GM21360 (cell line): ENCODE measurements around the gene CDKN2AIP.
"Not testable (repeated sequence)": the region's sequence is repeated elsewhere in the genome, so short reads cannot be mapped to it uniquely, and the experiment has no call there.

Experiments used
- ATAC-seq: cut with Tn5 transposase; IDR thresholded peaks from one replicate; pipeline ENCODE4 v1.9.1; 2021; ENCODE audit warnings: mild to moderate bottlenecking, moderate library complexity; ENCODE audit not compliant: unreplicated experiment

Gene CDKN2AIP

DNA sequence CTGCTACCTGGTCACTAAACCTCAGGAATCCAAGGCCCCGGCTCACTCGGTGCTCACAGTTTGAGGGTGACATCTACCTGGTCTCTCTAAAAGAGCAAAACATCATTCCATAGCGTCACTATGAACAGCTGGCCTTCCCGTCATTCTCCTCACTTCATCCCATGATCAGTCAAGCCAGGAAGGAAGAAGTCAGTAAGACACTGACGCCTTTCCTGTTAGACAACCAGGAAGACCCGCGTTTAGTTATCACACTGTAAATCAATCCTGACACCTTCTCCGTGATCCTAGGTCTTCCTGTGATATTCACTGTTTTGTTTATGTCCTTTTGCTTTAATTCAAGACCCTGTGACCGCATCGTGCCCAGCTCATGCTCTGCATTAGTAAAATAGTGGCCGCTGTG, 31.6 kb upstream of the CDKN2AIP start:
- ATAC-seq, result no peak

DNA sequence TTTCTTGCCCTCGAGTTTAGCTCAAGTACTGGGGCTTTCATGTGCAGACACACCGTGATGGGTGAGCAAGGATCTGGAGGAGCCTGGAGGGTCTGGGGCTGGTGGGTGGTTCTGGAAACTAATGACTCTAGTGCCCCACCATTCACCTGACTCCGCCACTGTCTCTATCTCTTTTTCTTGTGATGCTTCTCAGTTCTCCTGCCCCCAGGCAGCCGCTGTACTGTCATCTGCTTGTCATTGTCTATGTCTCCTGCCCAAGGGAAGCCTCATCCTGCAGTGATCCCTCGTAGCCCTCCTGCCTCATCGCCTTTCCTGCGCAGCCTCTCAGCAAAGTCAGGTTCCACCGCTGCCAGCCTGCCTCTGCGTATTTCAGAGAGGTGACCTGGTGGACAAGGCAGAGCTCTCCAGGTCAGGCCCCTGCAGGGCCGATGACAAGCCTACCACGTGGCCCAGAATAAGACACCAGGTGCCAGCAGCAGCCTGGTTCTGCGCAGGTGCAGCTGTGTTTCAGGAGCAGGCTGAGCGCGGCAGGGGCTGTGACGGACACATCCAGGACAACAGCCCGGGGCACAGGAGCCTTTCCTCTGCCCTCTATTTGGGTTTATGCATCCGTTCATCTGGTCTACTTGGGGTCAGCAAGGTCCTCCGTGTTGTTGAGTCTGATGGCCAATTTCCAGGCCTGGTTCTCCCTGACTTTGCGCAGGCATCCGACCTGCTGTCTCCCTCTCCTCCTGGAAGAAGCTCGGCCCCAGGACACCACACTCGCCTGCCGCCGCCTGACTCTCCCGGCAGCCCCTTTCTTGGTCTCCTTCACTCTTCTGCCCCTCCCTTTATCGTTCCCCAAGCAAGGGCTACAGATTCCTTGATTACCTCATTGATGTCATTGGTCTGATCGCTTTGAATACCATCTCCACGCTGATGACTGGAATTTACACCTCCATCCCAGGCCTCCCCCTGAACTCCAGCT, 30.9 kb upstream of the CDKN2AIP start:
- no peak for ATAC-seq

DNA sequence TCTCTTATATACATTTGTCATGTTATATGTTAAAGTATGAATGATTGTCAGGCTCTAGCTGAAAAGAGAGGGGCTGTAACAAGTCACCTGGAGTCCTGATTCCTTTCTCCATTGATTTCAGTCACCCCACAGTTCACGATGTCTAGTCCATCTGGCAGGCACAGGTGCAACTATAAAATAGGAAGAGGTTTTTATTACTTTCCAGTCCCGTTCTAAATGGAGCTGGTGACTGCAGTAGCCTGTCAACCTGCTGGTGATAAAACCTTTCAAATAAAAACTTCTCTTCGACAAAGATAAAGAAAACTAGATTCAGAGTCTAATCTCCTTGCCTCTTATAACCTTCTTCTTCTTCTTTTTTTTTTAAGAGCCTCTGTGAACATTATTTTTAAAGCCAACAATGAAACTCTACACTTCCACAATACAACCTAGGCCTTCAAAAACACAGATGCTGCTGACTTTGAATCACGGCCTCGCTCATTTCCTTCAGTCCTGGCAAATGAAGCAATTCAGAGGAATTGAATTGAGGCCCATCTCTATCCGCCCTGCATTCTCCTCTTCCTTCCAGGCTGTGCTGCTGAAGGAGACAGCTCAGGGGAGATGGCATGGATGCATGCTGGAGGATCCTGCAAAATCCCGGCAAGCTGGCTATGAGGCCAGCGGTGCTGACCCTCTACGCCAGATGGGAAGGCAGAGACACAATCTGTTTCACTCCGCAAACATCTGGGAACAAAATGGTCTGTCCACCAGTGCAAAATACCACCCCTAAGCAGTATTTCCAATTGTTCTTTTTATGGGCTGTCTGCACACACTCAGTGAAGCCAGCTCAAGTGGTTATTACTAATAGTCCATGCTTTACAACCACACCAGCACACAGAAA, 27.3 kb upstream of the CDKN2AIP start:
- no peak for ATAC-seq

DNA sequence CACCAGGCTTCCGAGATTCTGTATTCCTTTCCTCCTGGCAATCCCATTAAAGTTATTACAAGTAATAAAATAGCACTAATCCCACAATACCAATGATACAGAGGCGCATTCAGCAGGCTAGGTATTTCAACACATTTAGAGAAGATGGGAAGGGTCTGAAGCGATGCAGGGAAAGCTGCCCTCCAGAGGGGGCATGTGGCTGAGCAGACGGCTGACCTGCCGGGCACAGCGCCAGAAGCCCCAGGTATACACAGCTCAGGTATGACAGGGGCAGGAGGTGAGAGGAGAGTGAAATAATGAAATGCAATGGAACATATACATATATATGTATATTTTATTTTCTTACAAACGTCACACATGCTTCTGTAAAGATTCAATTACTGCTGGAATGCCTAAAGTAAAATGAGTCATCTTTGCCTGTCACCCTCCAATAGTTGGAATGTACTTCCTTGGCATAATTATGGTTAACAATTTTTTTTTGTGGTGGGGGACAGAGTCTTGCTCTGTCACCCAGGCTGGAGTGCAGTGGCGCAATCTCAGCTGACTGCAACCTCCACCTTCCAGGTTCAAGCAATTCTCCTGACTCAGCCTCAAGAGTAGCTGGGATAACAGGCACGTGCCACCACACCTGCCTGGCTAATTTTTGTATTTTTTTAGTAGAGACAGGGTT, 21.3 kb upstream of the CDKN2AIP start:
- no peak for ATAC-seq

DNA sequence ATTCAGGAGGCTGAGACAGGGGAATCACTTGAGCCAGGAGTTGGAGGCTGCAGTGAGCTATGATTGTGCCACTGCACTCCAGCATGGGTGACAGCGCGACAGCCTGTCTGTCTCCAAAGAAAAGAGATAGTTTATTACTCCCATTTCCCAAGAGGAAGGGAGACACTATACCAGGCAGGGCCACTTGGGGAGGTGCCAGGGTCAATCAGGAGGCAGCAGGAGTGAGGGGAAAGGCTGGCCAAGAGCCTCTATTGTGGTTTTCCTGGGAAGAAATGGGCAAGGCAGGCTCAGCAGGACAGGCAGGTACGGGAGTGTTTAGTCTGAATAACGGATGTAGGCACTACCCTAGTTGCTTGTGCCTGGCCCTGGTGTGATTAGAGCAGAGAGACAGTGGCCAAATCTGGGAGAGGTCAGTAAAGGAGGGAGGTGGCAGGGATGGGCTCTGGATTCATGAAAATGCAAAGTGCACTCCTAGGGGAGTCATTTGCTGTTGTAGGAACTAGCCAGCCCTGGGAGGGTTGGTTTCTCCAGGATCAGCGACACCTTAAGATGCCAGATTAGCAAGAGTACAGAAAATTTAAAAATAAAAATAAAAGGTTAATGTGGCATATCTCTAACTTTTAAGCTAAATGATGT, 20.2 kb upstream of the CDKN2AIP start:
- ATAC-seq, result no peak

DNA sequence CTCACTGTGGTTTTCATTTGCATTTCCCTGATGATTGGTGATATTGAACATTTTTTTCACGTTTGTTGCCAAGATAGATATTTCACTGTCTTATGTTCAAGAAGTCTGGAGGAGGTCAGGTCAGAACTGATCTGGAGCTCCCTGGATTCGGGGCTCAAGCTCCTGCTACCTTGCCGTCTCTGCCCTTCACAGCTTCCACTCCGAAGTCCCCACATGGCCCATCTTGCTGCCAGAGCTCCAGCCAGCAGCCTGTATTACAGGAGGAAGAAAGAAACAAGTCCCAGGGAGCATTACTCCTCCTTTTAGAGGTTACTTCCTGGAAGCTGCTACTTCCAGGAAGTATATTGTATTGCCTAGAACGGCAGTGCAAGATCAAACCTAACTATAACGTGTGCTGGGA, 17.9 kb upstream of the CDKN2AIP start:
- ATAC-seq, result no peak

DNA sequence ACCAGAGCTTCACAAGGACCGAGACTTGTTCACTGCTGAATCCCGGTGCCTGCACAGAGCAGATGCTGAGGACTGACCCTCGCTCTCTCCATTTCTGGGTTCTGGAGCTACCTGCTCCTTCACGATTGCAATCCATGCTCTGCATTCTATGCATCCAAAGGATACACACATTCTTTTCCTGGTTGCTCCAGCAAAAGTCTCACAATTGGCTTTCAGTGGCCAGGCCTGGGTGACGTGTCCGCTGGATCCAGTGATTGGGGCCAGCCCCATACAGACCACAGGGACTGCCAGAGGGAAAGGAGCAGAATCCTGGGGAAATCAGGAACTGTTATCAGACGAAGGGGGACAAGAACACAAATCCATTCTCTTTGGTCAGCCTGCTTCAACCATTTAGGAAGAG, 14.9 kb upstream of the CDKN2AIP start:
- no peak for ATAC-seq

DNA sequence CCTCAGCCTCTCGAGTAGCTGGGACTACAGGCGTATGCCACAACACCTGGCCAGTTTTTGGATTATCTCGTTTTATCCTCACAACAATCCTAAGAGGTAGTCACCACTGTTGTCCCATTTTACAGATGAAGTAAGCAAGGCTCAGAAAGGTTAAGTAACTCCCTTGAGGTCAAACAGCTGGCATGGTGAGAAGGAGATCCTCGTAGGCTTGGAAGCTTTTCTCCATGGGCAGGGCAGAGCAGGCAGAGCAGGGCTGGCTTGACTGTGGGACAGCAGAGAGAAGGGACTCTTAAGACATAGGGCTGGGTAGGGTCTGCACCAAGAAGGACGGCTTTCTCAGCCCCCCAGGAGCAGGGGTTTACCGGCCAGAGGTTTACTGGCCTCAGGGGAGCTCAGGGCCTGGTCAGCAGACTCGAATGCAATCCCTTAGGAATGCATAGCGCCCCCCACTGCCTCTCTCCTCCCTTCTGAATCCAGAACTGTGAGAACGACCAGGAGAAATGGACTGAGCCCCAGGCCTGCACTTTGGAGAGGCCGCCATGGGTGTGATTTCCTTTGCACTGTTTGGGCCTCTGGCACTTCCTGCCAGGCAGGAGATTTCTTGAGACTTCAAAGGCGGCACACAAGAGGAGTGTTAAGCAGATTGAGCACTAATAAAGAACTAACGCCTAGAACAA, 14.0 kb upstream of the CDKN2AIP start:
- no peak for ATAC-seq

DNA sequence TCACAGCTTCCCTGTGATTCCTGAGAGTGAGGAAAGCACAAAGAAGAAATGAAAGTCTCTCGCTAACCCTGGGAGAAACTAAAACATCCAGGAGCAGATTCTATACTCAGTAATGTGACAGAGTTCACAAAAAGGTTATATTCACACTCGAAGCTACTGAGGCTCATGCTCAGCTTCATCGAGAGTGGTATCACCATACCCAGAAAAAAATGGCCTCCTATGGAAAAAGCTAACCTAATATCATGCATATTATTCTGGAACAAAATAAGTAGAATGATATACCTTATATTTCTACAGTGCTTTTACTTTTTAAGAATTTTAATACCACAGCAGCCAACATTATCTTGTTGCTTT, 13.5 kb upstream of the CDKN2AIP start:
- ATAC-seq, result no peak

DNA sequence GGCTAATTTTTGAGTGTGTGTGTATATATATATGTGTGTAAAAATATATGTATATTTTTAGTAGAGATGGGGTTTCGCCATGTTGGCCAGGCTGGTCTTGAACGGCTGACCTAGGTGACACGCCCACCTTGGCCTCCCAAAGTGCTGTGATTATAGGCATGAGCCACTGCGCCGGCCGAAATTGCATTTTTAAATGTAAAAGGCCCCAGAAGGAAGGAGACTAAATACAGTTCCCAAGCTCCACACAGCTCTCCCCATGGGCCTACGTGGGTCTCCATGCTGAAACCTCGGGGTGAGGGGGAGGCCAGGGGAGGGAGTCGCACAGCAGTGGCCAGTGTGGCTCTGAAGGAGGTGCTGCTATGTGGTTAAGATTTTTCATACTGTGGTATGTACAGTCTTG, 12.8 kb upstream of the CDKN2AIP start:
- no peak for ATAC-seq

DNA sequence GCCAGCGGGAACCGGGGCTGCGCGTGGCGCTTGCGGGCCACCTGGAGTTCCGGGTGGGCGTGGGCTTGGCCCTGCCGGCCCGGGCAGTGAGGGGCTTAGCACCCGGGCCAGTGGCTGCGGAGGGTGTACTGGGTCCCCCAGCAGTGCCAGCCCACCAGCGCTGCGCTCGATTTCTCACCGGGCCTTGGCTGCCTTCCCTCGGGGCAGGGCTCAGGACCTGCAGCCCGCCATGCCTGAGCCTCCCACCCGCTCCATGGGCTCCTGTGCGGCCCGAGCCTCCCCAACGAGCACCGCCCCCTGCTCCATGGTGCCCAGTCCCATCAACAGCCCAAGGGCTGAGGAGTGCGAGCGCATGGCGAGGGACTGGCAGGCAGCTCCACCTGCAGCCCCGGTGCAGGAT, 11.3 kb upstream of the CDKN2AIP start:
- not testable (repeated sequence) for ATAC-seq

DNA sequence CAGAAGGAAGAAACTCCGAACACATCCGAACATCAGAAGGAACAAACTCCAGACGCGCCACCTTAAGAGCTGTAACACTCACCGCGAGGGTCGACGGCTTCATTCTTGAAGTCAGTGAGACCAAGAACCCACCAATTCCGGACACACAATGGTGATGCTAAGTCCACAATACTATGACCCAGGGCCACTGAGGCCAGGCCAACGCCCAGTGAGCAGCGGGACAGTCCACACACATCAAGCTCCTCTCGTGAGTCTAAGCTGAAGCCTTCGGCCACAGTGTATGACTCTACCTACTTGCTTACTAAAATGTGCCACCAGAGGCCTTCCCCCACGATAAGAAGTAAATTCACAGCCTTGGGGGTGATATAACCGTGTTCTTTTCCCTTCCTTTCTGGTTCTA, 10.2 kb upstream of the CDKN2AIP start:
- no peak for ATAC-seq

DNA sequence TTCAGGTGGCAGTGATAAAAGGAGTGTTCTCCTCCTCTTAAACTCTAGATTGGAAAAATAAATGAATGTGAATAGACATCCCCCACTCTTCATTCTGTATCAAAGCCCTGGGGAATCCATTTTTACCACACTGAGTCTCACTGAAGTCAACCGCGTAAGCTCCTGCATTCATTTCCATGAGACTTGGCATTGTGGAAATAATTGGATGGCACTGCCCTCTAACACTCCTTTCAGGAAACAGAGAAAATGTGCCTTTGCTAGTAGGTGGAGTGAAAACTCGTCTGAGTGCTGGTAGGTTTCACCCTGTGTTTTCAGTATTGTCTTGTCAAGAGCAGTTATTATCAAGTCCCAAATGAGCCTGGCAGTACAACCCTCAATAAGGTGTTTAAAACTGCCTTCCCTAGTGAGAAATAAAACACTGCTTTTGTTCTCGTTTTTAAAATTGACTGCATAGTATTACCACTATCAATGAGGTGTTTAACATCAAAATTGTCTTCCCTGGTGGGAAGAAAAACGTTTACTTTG, 9.7 kb upstream of the CDKN2AIP start:
- no peak for ATAC-seq

DNA sequence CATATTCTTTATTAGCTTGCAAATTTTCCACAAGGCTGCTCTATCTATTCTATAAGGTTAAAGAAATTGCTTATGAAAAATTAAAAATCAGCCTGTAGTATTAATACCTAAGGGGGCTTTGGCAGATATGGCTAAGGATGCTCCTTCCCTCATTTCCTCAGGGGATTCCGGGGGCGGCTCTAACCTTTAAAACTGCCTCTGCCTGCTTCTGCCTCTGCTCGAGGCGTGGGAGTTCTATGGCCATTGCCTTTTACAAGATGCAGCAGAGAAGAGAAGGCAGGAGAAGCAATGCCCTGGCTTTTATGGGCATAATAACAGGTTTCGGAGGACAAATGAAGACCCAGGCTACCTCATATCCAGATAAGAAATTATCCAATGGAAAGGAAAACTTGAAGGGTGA, 8.6 kb upstream of the CDKN2AIP start:
- no peak for ATAC-seq

DNA sequence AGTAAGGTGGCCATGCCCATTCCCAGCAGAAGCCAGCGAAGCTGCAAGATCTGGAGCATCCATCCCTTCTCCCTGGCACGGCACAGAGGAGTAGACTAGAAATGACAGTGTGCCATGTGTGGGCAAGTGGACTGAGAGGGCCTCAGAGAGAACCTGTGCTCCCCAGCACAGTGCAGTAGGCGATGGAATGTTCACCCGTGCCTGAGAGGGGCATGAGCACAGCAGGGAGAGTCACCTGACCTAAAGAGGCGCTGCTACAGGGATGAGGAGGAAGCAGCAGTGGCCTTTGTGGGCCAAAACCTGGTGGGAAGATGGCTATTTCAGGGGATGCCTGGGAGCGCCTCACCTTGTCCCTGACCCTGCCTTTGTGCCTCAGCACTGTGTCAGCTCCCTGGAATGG, 8.0 kb upstream of the CDKN2AIP start:
- ATAC-seq, result no peak

DNA sequence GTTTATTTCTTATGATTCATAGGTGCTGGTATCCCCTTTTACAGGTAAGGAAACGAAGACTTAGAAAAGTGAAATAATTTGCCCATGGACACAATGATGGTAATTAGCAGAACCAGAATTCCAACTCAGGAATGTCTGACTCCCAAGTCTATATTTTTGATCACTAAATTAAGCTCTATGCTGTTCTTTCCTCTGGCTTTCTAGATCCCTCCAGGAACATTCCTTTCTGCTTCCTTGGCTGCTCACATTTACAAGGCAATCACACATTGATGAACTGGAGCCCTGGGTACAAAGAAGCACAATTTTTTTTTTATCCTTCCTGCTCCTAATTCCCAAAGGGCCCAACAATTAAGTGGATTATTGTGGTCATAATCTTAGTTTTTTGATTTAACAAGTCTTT, 7.0 kb upstream of the CDKN2AIP start:
- ATAC-seq, result no peak

DNA sequence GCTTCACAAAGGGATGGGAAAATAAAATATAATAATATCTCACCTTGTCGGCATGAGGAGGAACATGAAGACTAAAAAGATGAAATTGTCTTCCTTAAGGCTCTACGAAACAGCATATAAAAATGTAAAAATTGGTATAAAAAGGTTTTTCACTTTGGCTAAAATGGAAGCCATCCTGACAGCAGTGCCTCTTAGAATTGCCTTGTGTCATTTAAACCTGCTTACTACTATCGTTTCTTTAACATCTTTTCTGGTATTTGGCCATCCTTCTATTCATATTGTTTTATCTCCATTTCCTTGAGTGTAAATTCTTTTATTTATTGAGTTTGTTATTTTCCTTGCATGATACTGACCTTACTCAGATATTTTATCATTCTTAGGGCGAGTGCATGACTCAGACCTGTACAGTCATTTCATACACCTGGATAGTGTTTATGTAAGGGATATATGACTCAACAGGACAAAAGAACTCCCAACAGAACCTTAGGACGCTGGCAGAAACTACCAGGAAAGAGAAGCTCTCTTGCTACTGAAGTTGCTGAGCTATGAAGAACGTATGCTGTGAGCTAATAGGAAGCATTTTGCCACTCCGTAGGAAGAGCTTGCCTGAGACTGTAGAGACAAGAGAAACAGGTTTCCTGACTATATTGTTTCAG, 5.8 kb upstream of the CDKN2AIP start:
- ATAC-seq, result no peak

DNA sequence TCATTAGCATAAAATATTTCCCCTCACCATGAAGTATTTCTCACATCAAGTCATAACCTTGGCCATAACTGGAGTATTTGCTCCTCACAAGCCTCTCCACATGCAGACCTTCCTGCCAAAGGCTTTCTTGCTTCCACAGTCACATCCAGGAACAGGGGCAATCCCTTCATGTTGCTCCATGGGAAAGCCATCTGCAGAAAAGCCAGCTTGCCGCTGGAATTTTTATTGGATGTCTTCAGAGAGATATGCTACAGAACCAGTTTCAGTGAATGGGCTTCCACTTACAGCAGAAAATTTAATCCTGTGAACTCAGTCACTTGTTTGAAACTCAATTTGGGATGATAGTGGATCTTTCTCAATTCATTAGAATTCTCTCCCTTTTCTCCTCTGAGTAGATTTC, 3.2 kb upstream of the CDKN2AIP start:
- ATAC-seq, result no peak

DNA sequence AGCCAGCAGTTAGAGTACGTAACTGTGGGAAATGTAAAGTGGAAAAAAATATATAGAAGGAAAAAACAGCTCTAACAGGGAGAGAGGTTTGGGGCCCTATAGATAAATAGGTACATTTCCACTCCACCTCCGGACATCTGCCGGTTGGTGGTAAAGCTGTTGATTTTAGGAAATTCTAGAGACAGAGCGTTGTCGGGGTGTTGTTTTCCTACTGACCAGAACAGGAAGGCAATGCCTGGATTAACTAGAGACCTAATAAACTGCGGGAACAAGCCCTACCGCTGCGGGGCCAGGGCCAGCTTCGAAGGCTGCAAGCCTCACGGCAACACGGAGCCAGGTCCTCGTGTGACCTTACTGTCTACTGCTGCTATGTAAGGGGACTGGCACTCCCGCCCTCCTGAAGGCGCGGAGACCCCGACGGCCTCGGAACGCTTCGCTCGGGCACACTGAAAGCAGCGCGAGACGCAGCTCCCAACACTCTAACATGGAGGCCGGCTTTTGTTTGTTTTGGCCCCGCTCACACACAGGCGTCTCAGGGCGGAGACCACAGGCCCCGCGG, 702 bp upstream of the CDKN2AIP start:
- peak; percentile 20 for ATAC-seq
